Kidney (tissue), 14 donors: ENCODE data around the gene ID2. TPM values are rescaled to one million over a fixed set of nuclear protein-coding genes. Genes with fewer than 3 reads are reported as not detected.

Source experiments
- DNase-seq, 5 donors: peaks; one replicate each; pipeline ENCODE4 v3.0.0-alpha.2; 2013 to 2020
- FAIRE-seq: peaks from 2 replicates; lab custom pipeline; 2012; peaks lifted over from hg19 to GRCh38; lab: Jason Lieb, UNC
- H3K27ac ChIP-seq, 2 donors: one replicate each; pipeline ENCODE4 v1.7.0; 2013; ENCODE audit warnings: low read depth in 2 of 2, low read length in 2 of 2, inconsistent platforms in 1 of 2
- H3K27me3 ChIP-seq: one replicate; pipeline ENCODE4 v1.7.1; 2013; ENCODE audit warnings: low read length, inconsistent platforms; ENCODE audit not compliant: control insufficient read depth, insufficient read depth
- H3K36me3 ChIP-seq, 3 donors: one replicate each; pipeline versions ENCODE4 v1.7.0 to v1.7.1; 2013; ENCODE audit warnings: low read length in 3 of 3, control low read depth in 1 of 3, inconsistent platforms in 1 of 3; ENCODE audit not compliant: insufficient read depth in 3 of 3, control insufficient read depth in 2 of 3
- H3K4me1 ChIP-seq, 3 donors: one replicate each; pipeline versions ENCODE4 v1.7.0 to v1.7.1; 2013; ENCODE audit warnings: low read length in 3 of 3, inconsistent platforms in 1 of 3, low read depth in 1 of 3; ENCODE audit not compliant: control insufficient read depth in 2 of 3, insufficient read depth in 2 of 3
- H3K4me3 ChIP-seq, 3 donors: one replicate each; pipeline versions ENCODE4 v1.7.0 to v1.8.1; 2013; ENCODE audit warnings: low read length in 3 of 3, control low read depth in 1 of 3, inconsistent platforms in 1 of 3
- H3K9ac ChIP-seq, 3 donors: one replicate each; pipeline versions ENCODE4 v1.7.0 to v1.7.1; 2013; ENCODE audit warnings: low read length in 3 of 3, control low read depth in 1 of 3, inconsistent platforms in 1 of 3
- H3K9me3 ChIP-seq, 3 donors: one replicate each; pipeline versions ENCODE4 v1.7.0 to v1.7.1; 2013; ENCODE audit warnings: low read length in 3 of 3, control low read depth in 1 of 3, inconsistent platforms in 1 of 3; ENCODE audit not compliant: control insufficient read depth in 2 of 3, insufficient read depth in 1 of 3
- CTCF ChIP-seq: IDR thresholded peaks from 3 replicates; pipeline ENCODE4 v1.5.1; 2012; ENCODE audit warnings: mild to moderate bottlenecking, moderate library complexity, borderline replicate concordance; ENCODE audit not compliant: insufficient read depth; ENCODE audit errors: extremely low read depth
- intact Hi-C: fragments of 100-400 bp; cut with DNase I; formaldehyde crosslinking; loops from one replicate; pipeline ENCODE4 v1.11.1; 2022
- polyA plus RNA-seq: library from polyadenylated mRNA; stranded (reverse); fragments of 350-450 nt; fragmentation: Illumina TruSeq; extraction: RNeasy Lipid Tissue Mini Kit (QIAGEN cat#74804); gene quantifications from one replicate; pipeline ENCODE4 v1.2.3, GENCODE V29; 2014; ENCODE audit warnings: low read depth, low replicate concordance; ENCODE audit not compliant: insufficient read depth
- total RNA-seq: library from RNA; stranded (reverse); fragmentation: NEBNext Ultra II Directional; extraction: Animal tissue kit (Norgen Biotek cat#: 25700); gene quantifications from one replicate; pipeline ENCODE4 v1.2.1, GENCODE V29; 2021
- donor health status: control.
- donor health status: control.
- donor health status: control.
- donor health status: control.
- donor health status: control.
- donor health status: DM: yes; HTN: yes; CAD: no.
- donor health status: Normal renal cell carcinoma (clear cell type).

Gene ID2
- total and polyA plus RNA-seq, 2 donors from 2014 or later: 74.6 to 113 TPM

GRCh38 chr2:8729939-8730338 lies 48.1 kb downstream of the ID2 start:
- DNase-seq: no peak
- no peak for TF ChIP-seq CTCF
- no peak for FAIRE-seq
- H3K27me3 ChIP-seq: no peaks in the 10 kb centered on the region
- H3K4me1 ChIP-seq: no peaks in the 10 kb centered on the region
- H3K4me3 ChIP-seq: no peak overlapping the region
- intact Hi-C loops: no loop called here
- peaks cover 6 to 38% (median 31%) of the 10 kb centered on the region in 3 donors for H3K36me3 ChIP-seq
- no peaks in the 10 kb centered on the region for H3K9me3 ChIP-seq
- no peak overlapping the region for H3K27ac ChIP-seq
- H3K9ac ChIP-seq: no peak overlapping the region

GRCh38 chr2:8732601-8733000 lies 50.7 kb downstream of the ID2 start:
- no peak overlapping the region for H3K4me3 ChIP-seq
- TF ChIP-seq CTCF: no peak
- no peaks in the 10 kb centered on the region for H3K4me1 ChIP-seq
- DNase-seq (no peak), FAIRE-seq (no peak)
- H3K27ac ChIP-seq: no peak overlapping the region
- intact Hi-C loops: no loop called here
- no peaks in the 10 kb centered on the region for H3K9me3 ChIP-seq
- H3K36me3 ChIP-seq: peaks cover 6 to 45% (median 36%) of the 10 kb centered on the region in 3 donors
- no peaks in the 10 kb centered on the region for H3K27me3 ChIP-seq
- no peak overlapping the region for H3K9ac ChIP-seq

Other genes starting within 250 kb of the ID2 start
- 56.6 TPM for gene KIDINS220, start 155.6 kb downstream of the ID2 start, total RNA-seq
- 12.3 TPM for gene KIDINS220, start 155.6 kb downstream of the ID2 start, polyA plus RNA-seq